BJ (cell line): ENCODE measurements around the gene PALS1. TPM values are rescaled to one million over a fixed set of nuclear protein-coding genes. Genes with fewer than 3 reads are reported as not detected.

ENCODE experiments used
- CTCF ChIA-PET: fragments of 350-600 bp; formaldehyde crosslinking; extraction: SDS; loops from one replicate; lab custom pipeline; 2021; ENCODE audit warnings: antibody characterized with exemption, inconsistent platforms; lab: Yijun Ruan, JAX
- POLR2A ChIA-PET: fragments of 300-600 bp; sonication (Branson Sonifier 250); formaldehyde crosslinking; extraction: SDS; loops from one replicate; lab custom pipeline; 2021; ENCODE audit warnings: antibody characterized with exemption; lab: Charles Lee
- DNase-seq: peaks from one replicate; pipeline ENCODE4 v3.0.0-alpha.2; 2011; ENCODE audit warnings: low read depth
- H3K27me3 ChIP-seq: 2 replicates; pipeline ENCODE4 v1.6.0; 2011; ENCODE audit warnings: low read length; ENCODE audit not compliant: control insufficient read depth, insufficient read depth
- H3K36me3 ChIP-seq: 2 replicates; pipeline ENCODE4 v1.5.1; 2011; ENCODE audit warnings: low read length; ENCODE audit not compliant: control insufficient read depth, insufficient read depth
- H3K4me3 ChIP-seq: 2 replicates; pipeline ENCODE4 v1.5.1; 2011; ENCODE audit warnings: low read depth, mild to moderate bottlenecking, control low read depth, low read length
- polyA plus RNA-seq: library from polyadenylated mRNA; depleted of rRNA; stranded (reverse); fragments of >200 nt; gene quantifications from 2 replicates; pipeline ENCODE4 v1.2.3, GENCODE V29; 2011
- TF ChIP-seq, protein P1 (sequence below): IDR thresholded peaks from 2 replicates; pipeline ENCODE4 v1.5.1; 2011; ENCODE audit warnings: low read depth, mild to moderate bottlenecking, control low read depth, inconsistent platforms, low read length, moderate library complexity; ENCODE audit not compliant: insufficient read depth

Gene PALS1
- polyA plus RNA-seq, 1 experiment = 9.3 TPM

DNA sequence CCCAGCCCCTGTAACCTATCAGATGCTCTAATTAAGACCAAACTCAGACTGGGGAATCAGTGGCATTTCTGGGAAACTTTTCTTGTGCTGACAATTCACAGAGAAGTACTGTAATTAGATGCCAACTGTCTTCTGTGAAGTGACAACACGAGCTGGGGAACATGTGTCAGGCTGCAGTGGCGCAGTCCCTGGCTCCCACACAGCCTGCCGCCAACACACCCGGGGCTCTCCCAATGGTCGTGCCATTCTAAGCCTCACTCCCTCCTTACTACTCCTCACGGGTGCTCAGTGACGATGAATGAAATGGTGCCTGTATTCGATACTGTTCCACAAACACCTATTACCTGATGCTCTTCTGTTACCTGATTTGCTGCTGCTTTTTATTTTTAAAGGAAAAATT lies 33.4 kb upstream of the PALS1 start:
- DNase-seq = no peak
- CTCF ChIA-PET = no interaction called here
- POLR2A ChIA-PET = no interaction called here
- no peaks in the 10 kb centered on the region for H3K36me3 ChIP-seq
- H3K27me3 ChIP-seq = no peaks in the 10 kb centered on the region
- TF ChIP-seq, protein P1, sequence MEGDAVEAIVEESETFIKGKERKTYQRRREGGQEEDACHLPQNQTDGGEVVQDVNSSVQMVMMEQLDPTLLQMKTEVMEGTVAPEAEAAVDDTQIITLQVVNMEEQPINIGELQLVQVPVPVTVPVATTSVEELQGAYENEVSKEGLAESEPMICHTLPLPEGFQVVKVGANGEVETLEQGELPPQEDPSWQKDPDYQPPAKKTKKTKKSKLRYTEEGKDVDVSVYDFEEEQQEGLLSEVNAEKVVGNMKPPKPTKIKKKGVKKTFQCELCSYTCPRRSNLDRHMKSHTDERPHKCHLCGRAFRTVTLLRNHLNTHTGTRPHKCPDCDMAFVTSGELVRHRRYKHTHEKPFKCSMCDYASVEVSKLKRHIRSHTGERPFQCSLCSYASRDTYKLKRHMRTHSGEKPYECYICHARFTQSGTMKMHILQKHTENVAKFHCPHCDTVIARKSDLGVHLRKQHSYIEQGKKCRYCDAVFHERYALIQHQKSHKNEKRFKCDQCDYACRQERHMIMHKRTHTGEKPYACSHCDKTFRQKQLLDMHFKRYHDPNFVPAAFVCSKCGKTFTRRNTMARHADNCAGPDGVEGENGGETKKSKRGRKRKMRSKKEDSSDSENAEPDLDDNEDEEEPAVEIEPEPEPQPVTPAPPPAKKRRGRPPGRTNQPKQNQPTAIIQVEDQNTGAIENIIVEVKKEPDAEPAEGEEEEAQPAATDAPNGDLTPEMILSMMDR = no peak
- no peak overlapping the region for H3K4me3 ChIP-seq

DNA sequence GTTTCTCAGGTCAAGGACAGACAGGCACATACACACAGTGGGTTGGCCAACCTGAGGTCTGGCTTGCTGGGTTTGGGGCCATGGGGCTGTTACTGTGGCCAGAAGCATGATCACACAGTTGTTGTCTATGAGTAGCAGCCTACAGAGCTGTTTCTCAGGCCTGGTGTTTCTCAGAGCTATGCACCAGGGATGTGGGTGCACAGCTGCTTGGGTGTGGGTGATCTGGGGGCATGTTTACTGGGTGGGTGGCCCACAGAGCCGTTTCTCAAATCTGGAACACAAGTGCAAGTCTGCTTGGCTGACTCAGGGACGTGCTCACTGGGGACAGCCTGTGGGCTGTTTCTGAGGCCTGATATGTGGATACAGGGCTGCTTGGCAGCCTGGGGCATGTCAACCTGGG lies 23.1 kb upstream of the PALS1 start:
- DNase-seq = no peak
- H3K4me3 ChIP-seq = no peak overlapping the region

DNA sequence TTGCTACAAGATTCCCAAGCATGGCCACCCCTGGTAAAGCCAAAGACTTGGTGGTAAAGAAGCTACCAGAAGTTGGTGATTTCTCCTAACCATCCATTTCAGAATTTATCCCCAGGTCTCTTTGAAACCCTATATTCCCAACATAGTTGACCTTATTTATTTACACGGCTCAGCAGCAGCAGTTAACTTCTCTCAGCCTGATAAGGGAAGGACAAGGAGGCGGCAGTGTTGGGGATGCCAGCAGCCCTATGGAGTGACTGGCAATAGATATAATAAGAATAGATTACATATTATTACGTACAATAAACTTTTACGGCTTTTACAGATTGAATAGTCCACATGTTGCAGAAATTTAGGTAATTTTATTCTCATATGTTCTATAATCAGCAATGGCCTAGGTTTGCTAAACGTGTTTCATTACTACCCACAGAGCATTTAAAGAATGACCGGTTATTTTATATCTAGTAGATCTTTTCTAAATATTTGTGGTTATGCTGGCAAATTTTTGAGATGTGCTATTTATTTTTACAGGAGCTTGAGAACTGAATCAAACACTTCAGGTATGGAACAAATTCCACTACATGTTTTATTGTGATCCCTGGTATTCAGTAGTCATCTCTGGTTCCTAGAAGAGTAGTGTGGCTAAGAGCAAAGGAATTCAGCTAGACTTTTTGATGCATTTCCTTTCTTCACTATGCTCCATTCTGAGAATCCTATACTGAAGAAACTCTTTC lies 19.8 kb upstream of the PALS1 start:
- CTCF ChIA-PET = interaction anchor here (0.9 to 1.3 kb wide), 3 partner anchors 11 to 50 kb away, joined by 3 to 4 read pairs (median 3); no protein-coding TSS in a partner anchor
- Histone ChIP-seq H3K27me3 (no peaks in the 10 kb centered on the region), H3K4me3 (no peak overlapping the region), H3K36me3 (no peaks in the 10 kb centered on the region)
- TF ChIP-seq, protein P1 = no peak
- POLR2A ChIA-PET = interaction anchor here (0.5 kb wide), 1 partner anchor 98 kb away, joined by 6 read pairs; no protein-coding TSS in a partner anchor
- peak; percentile 65 for DNase-seq

More for the DNA sequence above, 23.1 kb upstream of the PALS1 start:
- TF ChIP-seq, protein P1 = no peak
- Histone ChIP-seq H3K36me3 (no peaks in the 10 kb centered on the region), H3K27me3 (no peaks in the 10 kb centered on the region)
- ChIA-PET CTCF (no interaction called here), POLR2A (no interaction called here)

DNA sequence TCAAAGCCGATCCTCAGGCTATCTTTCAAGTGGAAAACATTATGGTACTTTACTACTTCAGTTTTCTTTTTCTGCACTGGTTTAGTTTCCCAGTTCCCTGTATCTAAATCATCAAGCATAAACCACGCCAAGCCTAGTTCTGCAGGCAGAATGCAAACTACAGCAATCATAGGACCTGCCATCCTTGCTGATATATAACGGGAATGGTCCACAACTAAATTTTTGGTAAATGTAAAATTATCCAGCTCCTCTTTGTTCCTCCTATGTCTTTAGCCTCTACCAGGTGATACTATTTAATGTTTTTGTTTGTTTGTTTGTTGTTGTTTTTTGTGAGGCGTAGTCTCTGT lies 19.3 kb upstream of the PALS1 start:
- DNase-seq = no peak
- CTCF ChIA-PET = interaction anchor here (0.9 to 1.3 kb wide), 4 partner anchors 10 to 49 kb away, joined by 3 to 4 read pairs (median 3); partner anchors contain the start of gene PALS1
- POLR2A ChIA-PET = no interaction called here
- Histone ChIP-seq H3K27me3 (no peaks in the 10 kb centered on the region), H3K36me3 (no peaks in the 10 kb centered on the region), H3K4me3 (no peak overlapping the region)
- TF ChIP-seq, protein P1 = no peak

DNA sequence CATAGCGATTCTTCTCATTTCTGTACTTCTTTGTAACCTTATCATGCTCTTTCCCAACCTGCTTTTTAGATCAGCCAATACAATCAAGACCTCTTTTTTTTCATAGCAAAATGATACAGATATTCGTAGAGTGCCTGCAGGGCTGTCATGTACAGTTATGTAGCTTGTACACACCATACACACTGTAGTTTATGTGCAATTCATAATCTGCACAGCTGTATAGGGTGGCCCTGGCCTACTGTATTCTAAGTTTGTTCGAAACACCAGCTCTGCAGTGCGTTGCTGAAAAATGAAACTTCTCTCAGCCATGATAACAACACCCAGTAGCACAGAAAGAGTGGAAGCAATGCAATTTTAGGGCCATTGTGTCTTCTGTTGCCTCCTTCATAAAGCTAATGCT lies 15.7 kb upstream of the PALS1 start:
- H3K4me3 ChIP-seq = no peak overlapping the region
- TF ChIP-seq, protein P1 = no peak
- DNase-seq = no peak
- POLR2A ChIA-PET = no interaction called here
- CTCF ChIA-PET = no interaction called here
- H3K36me3 ChIP-seq = no peaks in the 10 kb centered on the region
- H3K27me3 ChIP-seq = no peaks in the 10 kb centered on the region
